Activated T-cell treated with anti-CD3 and anti-CD28 coated beads, Interleukin-2, amount 50 U/mL, for 24 hours (primary cell): ENCODE results near the gene SCYL1.

Experiments used
- DNase-seq: peaks from one replicate; pipeline ENCODE4 v3.0.0-alpha.2; 2020
- H3K27ac Mint-ChIP-seq: 2 replicates; pipeline ENCODE4 v1.8.0; 2020; ENCODE audit warnings: mild to moderate bottlenecking, mixed read lengths
- H3K27me3 Mint-ChIP-seq: 2 replicates; pipeline ENCODE4 v1.8.0; 2020; ENCODE audit warnings: mixed read lengths
- H3K36me3 Mint-ChIP-seq: 2 replicates; pipeline ENCODE4 v1.8.0; 2020; ENCODE audit warnings: low read depth, mixed read lengths
- H3K4me1 Mint-ChIP-seq: 2 replicates; pipeline ENCODE4 v1.8.0; 2020; ENCODE audit warnings: low read depth, mixed read lengths
- H3K4me3 Mint-ChIP-seq: 2 replicates; pipeline ENCODE4 v1.8.0; 2020; ENCODE audit warnings: mild to moderate bottlenecking, moderate library complexity, mixed read lengths
- H3K9me3 Mint-ChIP-seq: 2 replicates; pipeline ENCODE4 v1.8.0; 2020; ENCODE audit warnings: mixed read lengths

SCYL1 gene

GRCh38 chr11:65547446-65548125 lies 22.7 kb downstream of the SCYL1 start:
- Mint-ChIP-seq H3K4me1 (peaks cover 62% of the 10 kb centered on the region), H3K4me3 (peak overlapping the region; percentile 68), H3K27me3 (no peaks in the 10 kb centered on the region), H3K9me3 (no peaks in the 10 kb centered on the region), H3K36me3 (peaks cover 44% of the 10 kb centered on the region), H3K27ac (peak overlapping the region; percentile 17)
- no peak for DNase-seq

DNA sequence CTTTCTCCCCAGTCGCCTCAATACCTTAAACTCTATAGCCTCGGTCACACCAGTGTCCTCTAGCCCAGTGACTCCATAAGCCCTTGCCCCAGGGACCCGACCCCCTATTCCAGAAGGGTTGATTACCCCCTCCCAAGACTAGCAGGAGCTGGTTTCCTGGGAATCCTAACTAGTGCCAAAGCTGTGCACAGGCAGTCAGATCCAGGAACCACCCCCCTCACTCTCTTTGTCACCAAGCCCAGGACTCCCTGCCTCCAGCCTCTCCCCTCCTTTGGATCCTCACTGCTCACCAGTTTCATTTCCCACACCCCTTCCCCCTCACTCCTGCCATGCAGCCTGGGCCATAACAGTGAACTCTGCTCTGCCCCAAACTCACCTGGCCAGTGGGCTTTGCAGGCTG lies 23.5 kb downstream of the SCYL1 start:
- no peak overlapping the region for H3K27ac Mint-ChIP-seq
- H3K36me3 Mint-ChIP-seq: peaks cover 40% of the 10 kb centered on the region
- no peaks in the 10 kb centered on the region for H3K27me3 Mint-ChIP-seq
- H3K4me1 Mint-ChIP-seq: peaks cover 69% of the 10 kb centered on the region
- no peak for DNase-seq
- no peak overlapping the region for H3K4me3 Mint-ChIP-seq
- no peaks in the 10 kb centered on the region for H3K9me3 Mint-ChIP-seq

DNA sequence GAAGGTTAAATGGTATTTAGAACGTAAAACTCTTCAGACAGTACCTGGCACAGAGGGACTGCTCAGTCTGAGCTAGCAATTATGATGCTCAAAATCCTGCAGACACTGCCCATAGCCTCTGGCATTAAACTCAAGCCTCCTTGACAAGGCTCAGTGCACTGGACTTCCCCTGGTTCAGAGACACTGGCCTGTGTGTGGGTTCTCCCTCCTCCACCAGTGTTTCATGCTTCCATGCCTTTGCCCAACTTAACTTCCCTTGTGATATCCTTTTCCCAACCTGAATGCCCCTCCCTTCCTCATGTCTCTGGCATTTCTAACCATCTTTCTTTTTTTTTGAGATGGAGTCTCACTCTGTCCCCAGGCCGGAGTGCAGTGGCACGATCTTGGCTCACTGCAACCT lies 24.2 kb downstream of the SCYL1 start:
- Mint-ChIP-seq H3K4me3 (no peak overlapping the region), H3K4me1 (peaks cover 70% of the 10 kb centered on the region), H3K27me3 (no peaks in the 10 kb centered on the region), H3K36me3 (peaks cover 36% of the 10 kb centered on the region), H3K9me3 (no peaks in the 10 kb centered on the region), H3K27ac (no peak overlapping the region)
- no peak for DNase-seq

DNA sequence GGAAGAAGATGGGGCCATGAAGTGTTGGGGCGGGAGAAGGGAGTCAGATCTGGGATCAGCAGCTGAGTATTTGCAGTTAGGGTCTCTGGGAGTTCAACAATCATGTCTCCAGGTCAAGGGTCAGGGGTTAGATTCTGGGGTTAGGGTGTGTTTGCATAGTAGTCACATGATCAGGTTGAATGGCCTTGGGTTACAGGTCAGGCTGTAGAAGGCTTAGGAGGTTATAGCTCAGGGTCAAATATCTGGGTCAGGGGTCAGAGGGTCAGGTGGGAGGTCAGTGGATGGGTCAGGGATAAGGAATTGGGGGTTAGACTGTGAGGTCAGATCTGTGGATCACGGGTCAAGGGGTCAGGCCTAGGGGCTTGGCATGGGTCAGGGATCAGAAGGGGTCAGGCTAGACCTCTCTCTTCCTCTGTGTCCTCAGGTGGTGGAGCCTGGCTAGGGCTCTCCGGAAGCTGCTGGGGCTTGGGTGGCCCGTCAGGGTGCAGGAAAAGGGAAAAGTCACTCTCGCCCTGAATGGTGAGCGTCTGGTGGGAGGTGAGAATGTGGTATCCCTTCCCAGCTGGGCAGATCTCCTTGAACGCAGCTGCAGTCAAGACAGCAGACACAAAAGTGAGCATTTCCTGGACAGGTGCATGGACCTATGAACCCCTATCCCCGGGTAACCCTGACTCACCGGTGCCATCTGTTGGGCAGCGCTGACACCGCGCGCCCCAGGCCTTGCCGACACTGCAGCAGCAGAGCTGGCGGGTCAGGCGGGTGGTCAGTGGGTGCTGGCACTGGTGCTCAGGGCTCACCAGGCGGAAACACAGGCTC lies 26.9 kb downstream of the SCYL1 start:
- Mint-ChIP-seq H3K9me3 (no peaks in the 10 kb centered on the region), H3K36me3 (peaks cover 26% of the 10 kb centered on the region), H3K27ac (peak overlapping the region; percentile 54), H3K27me3 (no peaks in the 10 kb centered on the region), H3K4me1 (peaks cover 73% of the 10 kb centered on the region), H3K4me3 (no peak overlapping the region)
- DNase-seq: peak; percentile 77

DNA sequence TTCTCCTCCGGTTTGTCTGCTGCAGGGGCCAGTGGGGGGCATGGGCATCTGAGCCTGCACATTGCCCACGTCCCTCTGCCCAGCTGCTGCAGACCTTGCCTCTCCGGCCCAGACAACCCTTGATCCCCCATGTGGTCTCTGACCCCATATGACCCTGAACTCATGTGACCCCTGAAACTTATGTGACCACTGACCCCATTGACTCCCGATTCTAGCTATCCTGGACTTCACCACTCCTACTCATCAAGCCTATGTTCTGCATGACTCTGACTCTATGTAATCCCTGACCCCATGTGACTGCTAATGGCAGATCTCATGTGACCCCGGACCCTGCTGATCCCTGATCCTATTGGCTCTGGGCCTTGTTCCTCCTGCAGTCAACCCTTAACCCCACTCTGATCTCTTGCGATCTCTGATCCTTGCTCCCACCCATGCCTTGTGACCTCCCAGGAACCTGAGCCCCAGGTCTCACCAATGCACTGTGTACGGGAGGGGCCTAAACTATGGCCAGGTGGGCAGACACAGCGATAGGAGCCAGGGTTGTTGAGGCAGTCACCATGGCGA lies 27.6 kb downstream of the SCYL1 start:
- no peak overlapping the region for H3K4me3 Mint-ChIP-seq
- DNase-seq: no peak
- H3K36me3 Mint-ChIP-seq: peaks cover 26% of the 10 kb centered on the region
- H3K9me3 Mint-ChIP-seq: no peaks in the 10 kb centered on the region
- H3K27me3 Mint-ChIP-seq: no peaks in the 10 kb centered on the region
- peaks cover 73% of the 10 kb centered on the region for H3K4me1 Mint-ChIP-seq
- H3K27ac Mint-ChIP-seq: peak overlapping the region; percentile 54

- Mint-ChIP-seq H3K27ac (no peak overlapping the region), H3K4me1 (peaks cover 65% of the 10 kb centered on the region), H3K9me3 (no peaks in the 10 kb centered on the region), H3K4me3 (peak overlapping the region; percentile 49), H3K36me3 (peaks cover 22% of the 10 kb centered on the region), H3K27me3 (no peaks in the 10 kb centered on the region)
- DNase-seq: peak; percentile 78
Observed at GRCh38 chr11:65553301-65554001, 28.6 kb downstream of the SCYL1 start.

- Mint-ChIP-seq H3K4me3 (peak overlapping the region; percentile 57), H3K9me3 (no peaks in the 10 kb centered on the region), H3K27ac (peak overlapping the region; percentile 87), H3K4me1 (peaks cover 61% of the 10 kb centered on the region), H3K36me3 (peaks cover 19% of the 10 kb centered on the region), H3K27me3 (no peaks in the 10 kb centered on the region)
- DNase-seq: no peak
Observed at GRCh38 chr11:65554057-65554818, 29.4 kb downstream of the SCYL1 start.

DNA sequence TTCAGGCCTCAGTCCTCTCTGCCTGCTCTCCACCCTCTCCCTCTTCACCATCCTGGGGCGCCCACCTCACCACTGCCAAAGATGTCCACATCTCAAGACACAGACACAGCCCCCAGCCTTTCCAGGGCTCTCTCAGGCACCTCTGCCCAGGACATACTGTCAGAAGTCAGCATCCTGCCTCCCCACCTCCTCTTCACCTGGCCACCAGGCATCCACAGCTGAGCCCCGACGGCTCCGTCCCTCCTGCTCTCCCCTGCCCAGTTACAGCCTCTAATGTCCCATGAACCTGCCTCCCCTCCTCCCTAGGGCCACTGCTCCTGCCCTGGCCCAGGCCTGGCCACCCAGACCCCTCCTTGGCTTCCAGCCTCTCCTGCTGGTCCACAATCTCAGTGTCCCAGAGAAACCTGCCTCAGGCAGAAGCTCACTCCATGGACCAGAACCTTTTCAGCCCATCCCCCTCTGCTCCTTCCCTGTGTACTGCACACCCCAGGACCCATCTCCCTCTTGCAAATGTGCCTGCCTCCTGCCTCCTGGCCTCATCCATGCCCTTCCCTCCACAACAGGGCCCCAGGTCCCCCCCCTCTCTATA lies 30.1 kb downstream of the SCYL1 start:
- no peak for DNase-seq
- Mint-ChIP-seq H3K27me3 (no peaks in the 10 kb centered on the region), H3K36me3 (peaks cover 15% of the 10 kb centered on the region), H3K9me3 (no peaks in the 10 kb centered on the region), H3K4me1 (peaks cover 68% of the 10 kb centered on the region), H3K4me3 (peak overlapping the region; percentile 57), H3K27ac (peak overlapping the region; percentile 87)

DNA sequence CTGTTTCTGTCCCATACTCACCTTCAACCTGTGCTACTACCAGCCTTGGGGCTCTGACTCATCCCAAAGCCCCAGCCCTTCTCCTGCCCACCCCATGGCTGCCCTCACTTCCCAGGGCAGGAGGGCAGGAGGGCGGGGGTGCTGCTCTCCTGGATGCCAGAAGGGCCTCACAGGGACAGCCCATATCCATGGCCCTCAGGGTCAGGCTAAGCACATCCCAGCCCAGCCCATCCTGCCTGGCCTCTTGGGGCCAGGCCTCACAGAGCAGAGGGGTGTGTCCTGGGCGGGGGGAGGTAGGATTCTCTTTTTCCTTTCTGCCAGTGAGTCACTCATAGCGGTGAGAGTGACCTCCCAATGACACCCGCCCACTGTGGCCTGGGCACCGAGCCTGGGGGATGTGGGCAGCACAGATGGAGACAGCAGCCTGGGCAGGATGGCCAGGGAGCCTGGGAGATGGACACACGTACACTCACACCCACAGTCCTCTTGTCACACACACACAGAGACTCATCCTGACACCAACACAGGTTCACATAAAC lies 30.9 kb downstream of the SCYL1 start:
- H3K4me1 Mint-ChIP-seq: peaks cover 76% of the 10 kb centered on the region
- no peaks in the 10 kb centered on the region for H3K9me3 Mint-ChIP-seq
- H3K27me3 Mint-ChIP-seq: no peaks in the 10 kb centered on the region
- peak overlapping the region; percentile 88 for H3K27ac Mint-ChIP-seq
- H3K4me3 Mint-ChIP-seq: peak overlapping the region; percentile 84
- peaks cover 13% of the 10 kb centered on the region for H3K36me3 Mint-ChIP-seq
- DNase-seq: peak; percentile 55

- no peaks in the 10 kb centered on the region for H3K27me3 Mint-ChIP-seq
- peaks cover 76% of the 10 kb centered on the region for H3K4me1 Mint-ChIP-seq
- DNase-seq: no peak
- H3K27ac Mint-ChIP-seq: peak overlapping the region; percentile 92
- no peaks in the 10 kb centered on the region for H3K9me3 Mint-ChIP-seq
- peak overlapping the region; percentile 84 for H3K4me3 Mint-ChIP-seq
- peaks cover 4% of the 10 kb centered on the region for H3K36me3 Mint-ChIP-seq
Observed at GRCh38 chr11:65556470-65557279, 31.8 kb downstream of the SCYL1 start.

- H3K27ac Mint-ChIP-seq: peak overlapping the region; percentile 92
- no peaks in the 10 kb centered on the region for H3K9me3 Mint-ChIP-seq
- peak overlapping the region; percentile 84 for H3K4me3 Mint-ChIP-seq
- peaks cover 73% of the 10 kb centered on the region for H3K4me1 Mint-ChIP-seq
- H3K36me3 Mint-ChIP-seq: no peaks in the 10 kb centered on the region
- peak; percentile 64 for DNase-seq
- H3K27me3 Mint-ChIP-seq: no peaks in the 10 kb centered on the region
Observed at GRCh38 chr11:65557280-65558001, 32.6 kb downstream of the SCYL1 start.
